Measurements from ENCODE around the gene MEIS2. TPM values are rescaled to one million over a fixed set of nuclear protein-coding genes. Genes with fewer than 3 reads are reported as not detected.

MEIS2 gene
- total and polyA plus RNA-seq, 8 donors: 9.1 to 30.5 (median 14.8) TPM

DNA sequence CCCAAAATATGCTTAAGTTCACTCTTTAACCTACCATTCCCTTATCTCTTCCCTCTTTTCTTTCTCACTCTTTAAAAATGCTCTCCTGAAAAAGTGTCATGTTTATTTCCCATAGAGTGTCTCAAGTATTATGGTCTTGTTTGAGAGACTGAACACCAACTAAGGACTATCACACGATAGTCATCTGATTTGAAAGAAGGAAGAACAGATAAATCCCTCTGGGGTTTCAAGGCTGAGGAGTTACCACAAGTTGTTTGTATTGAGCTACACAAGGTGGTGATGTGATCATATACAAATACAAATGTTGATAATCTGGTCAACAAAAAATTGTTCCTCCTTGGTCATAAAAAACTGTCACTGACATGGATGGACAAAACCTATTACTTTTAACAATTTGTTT, 13.8 kb downstream of the MEIS2 start:
- Histone ChIP-seq H3K27me3 (no peaks in the 10 kb centered on the region), H3K27ac (peak overlapping the region in 1 of 4 donors; percentile 14), H3K4me3 (no peak overlapping the region), H3K4me1 (peaks cover 0 to 11% (median 5%) of the 10 kb centered on the region in 3 donors), H3K9me3 (no peaks in the 10 kb centered on the region), H3K36me3 (peaks cover 0 to 3% (median 0%) of the 10 kb centered on the region in 3 donors)
- TF ChIP-seq, protein P1, sequence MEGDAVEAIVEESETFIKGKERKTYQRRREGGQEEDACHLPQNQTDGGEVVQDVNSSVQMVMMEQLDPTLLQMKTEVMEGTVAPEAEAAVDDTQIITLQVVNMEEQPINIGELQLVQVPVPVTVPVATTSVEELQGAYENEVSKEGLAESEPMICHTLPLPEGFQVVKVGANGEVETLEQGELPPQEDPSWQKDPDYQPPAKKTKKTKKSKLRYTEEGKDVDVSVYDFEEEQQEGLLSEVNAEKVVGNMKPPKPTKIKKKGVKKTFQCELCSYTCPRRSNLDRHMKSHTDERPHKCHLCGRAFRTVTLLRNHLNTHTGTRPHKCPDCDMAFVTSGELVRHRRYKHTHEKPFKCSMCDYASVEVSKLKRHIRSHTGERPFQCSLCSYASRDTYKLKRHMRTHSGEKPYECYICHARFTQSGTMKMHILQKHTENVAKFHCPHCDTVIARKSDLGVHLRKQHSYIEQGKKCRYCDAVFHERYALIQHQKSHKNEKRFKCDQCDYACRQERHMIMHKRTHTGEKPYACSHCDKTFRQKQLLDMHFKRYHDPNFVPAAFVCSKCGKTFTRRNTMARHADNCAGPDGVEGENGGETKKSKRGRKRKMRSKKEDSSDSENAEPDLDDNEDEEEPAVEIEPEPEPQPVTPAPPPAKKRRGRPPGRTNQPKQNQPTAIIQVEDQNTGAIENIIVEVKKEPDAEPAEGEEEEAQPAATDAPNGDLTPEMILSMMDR (IDR thresholded peaks at IDR 0.05): no peak
- DNase-seq (no peak), FAIRE-seq (no peak), ATAC-seq (no peak)
- intact Hi-C loops (cut with DNase I): no loop called here
- WGBS, 2 donors: 72 to 75% methylated on average over 1 of the region's 1 CpG

DNA sequence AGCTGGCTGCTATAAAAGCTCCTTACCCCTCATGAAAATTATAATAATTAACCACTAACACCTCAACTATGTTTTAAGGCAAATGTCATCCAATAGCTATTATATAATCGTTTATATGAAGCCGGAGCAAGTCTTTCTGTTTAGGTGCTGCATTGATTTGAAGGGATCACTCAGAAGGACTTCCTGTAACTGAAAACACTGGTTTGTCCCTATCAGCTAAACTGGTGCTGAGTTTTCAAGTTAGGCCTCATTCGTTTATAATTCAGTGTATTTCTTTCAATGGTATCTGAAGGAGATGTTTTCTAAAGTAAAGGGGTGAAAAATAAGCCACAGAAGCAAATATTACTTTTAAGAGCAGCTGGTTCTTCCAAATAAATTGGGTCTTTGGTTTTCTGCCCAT, 14.2 kb downstream of the MEIS2 start:
- no peaks in the 10 kb centered on the region for H3K9me3 ChIP-seq
- TF ChIP-seq, protein P1 (IDR thresholded peaks at IDR 0.05): no peak
- peaks cover under 1 to 11% (median 5%) of the 10 kb centered on the region in 3 donors for H3K4me1 ChIP-seq
- H3K36me3 ChIP-seq: peaks cover 0 to 3% (median 0%) of the 10 kb centered on the region in 3 donors
- H3K27me3 ChIP-seq: no peaks in the 10 kb centered on the region
- intact Hi-C loops (cut with DNase I): no loop called here
- no peak overlapping the region for H3K4me3 ChIP-seq
- DNase-seq: no peak
- H3K27ac ChIP-seq: peak overlapping the region in 1 of 4 donors; percentile 14
- WGBS, 2 donors: 40 to 53% methylated on average over 3 of the region's 3 CpGs
- no peak for ATAC-seq
- FAIRE-seq: no peak

DNA sequence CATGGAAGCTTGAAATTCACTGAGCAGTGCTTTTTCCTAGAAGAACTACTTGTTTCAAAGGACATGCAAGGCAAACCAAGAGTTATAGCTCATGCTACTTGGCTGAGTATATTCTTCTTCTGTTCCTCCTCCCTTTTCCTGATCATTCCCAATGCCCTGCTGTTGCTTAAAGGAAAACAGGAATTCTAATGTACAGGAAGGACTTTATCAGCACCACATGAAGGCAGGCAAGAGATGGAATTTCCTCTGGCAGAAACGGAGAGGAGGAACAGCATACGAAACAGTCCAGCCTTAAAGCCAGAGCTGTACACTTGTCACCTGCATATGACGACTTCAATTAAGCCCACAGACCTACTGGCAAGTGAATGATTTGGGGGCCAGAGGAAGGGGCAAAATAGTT, 15.7 kb downstream of the MEIS2 start:
- H3K27me3 ChIP-seq: no peaks in the 10 kb centered on the region
- TF ChIP-seq, protein P1 (IDR thresholded peaks at IDR 0.05): no peak
- H3K9me3 ChIP-seq: no peaks in the 10 kb centered on the region
- DNase-seq: no peak
- ATAC-seq: no peak
- WGBS, 2 donors: 78 to 81% methylated on average over 3 of the region's 3 CpGs
- peaks cover 4 to 6% (median 5%) of the 10 kb centered on the region in 3 donors for H3K4me1 ChIP-seq
- intact Hi-C loops (cut with DNase I): no loop called here
- peaks cover 0 to 3% (median 0%) of the 10 kb centered on the region in 3 donors for H3K36me3 ChIP-seq
- no peak for FAIRE-seq
- no peak overlapping the region for H3K27ac ChIP-seq
- no peak overlapping the region for H3K4me3 ChIP-seq

DNA sequence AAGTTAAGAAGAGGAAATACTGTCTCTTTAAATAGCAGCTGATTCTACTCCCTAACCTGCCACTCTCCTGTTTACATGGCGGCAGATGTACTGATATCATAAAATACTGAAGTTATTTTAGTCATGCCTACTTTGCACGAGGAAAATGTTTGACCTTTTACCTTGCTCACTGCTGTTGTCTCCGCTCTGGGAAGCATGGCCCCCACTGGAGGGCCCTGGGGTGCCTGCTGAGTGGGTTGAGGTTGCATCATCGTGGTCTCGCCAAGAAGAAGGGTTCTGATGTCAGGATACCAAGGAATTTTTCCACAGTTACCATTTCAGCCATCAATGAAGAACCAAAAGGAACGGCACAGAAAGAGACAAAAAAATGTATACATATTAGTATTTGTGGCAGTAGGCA, 16.7 kb downstream of the MEIS2 start:
- FAIRE-seq: no peak
- WGBS, 2 donors: 63% methylated on average over 6 of the region's 6 CpGs
- no peak overlapping the region for H3K4me3 ChIP-seq
- H3K36me3 ChIP-seq: peaks cover 0 to 3% (median 0%) of the 10 kb centered on the region in 3 donors
- no peak for DNase-seq
- peak in 1 of 4 donors; percentile 11 for ATAC-seq
- H3K27ac ChIP-seq: no peak overlapping the region
- H3K9me3 ChIP-seq: no peaks in the 10 kb centered on the region
- H3K27me3 ChIP-seq: no peaks in the 10 kb centered on the region
- intact Hi-C loops (cut with DNase I): no loop called here
- TF ChIP-seq, protein P1 (IDR thresholded peaks at IDR 0.05): no peak
- H3K4me1 ChIP-seq: peaks cover 4 to 8% (median 5%) of the 10 kb centered on the region in 3 donors

DNA sequence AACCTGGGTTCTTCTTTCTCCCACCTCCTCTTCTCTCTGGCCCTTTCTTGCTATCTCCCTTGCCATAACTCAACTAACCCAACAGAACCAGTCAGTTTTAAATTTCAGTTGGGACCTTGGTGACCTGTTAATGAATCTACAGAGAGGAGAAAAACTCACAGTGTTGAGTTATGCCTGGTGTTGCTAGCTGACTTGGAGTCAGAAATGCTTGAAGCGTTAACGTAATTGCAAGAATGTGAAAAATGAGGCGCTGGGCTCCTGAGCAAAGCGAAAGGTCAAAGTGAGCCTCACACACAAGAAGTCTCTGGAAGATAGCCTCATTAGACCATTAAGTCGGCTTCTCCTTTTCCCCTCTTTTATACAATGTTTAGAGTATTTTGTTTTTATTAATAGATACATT, 18.4 kb downstream of the MEIS2 start:
- no peak overlapping the region for H3K4me3 ChIP-seq
- peaks cover 3 to 5% (median 4%) of the 10 kb centered on the region in 3 donors for H3K4me1 ChIP-seq
- 64 to 69% methylated on average over 5 of the region's 5 CpGs for WGBS, 2 donors
- TF ChIP-seq, protein P1 (IDR thresholded peaks at IDR 0.05): no peak
- intact Hi-C loops (cut with DNase I): no loop called here
- FAIRE-seq: no peak
- no peaks in the 10 kb centered on the region for H3K9me3 ChIP-seq
- H3K27me3 ChIP-seq: no peaks in the 10 kb centered on the region
- peak in 3 of 4 donors; percentile 26 to 56 (median 40) for ATAC-seq
- no peak for DNase-seq
- H3K27ac ChIP-seq: peak overlapping the region in 3 of 4 donors; percentile 28 to 54 (median 39)
- H3K36me3 ChIP-seq: peaks cover 0 to 3% (median 0%) of the 10 kb centered on the region in 3 donors

Data from pancreas (tissue), 10 donors.